Measurements from ENCODE around the gene XXYLT1. TPM values are rescaled to one million over a fixed set of nuclear protein-coding genes. Genes with fewer than 3 reads are reported as not detected.

The XXYLT1 gene
- total RNA-seq, 1 experiment from 2014 or later: 53.9 TPM

GRCh38 chr3:195198426-195199346 lies 72.3 kb downstream of the XXYLT1 start:
- H3K4me3 ChIP-seq (ENCODE audit: low read depth, low read length, poor library complexity, severe bottlenecking): no peak overlapping the region
- intact Hi-C loops (cut with micrococcal nuclease; ENCODE audit: unreplicated experiment): no loop called here
- ChIA-PET CTCF (no interaction called here), POLR2A (ENCODE audit: low non-redundant PET) (no interaction called here)
- peaks cover 60% of the 10 kb centered on the region for H3K4me1 ChIP-seq (ENCODE audit: insufficient read depth, low read length, poor library complexity, severe bottlenecking)
- H3K36me3 ChIP-seq (ENCODE audit: insufficient read depth, low read length, poor library complexity, severe bottlenecking): no peaks in the 10 kb centered on the region
- no peak for DNase-seq (ENCODE audit: low spot score)
- H3K9me3 ChIP-seq (ENCODE audit: low read depth, low read length, poor library complexity, severe bottlenecking): no peaks in the 10 kb centered on the region
- no TSS peak for BruUV-seq (replicated peaks)
- H3K27me3 ChIP-seq (replicated peaks; ENCODE audit: insufficient read depth, low read depth, low read length, poor library complexity): no peaks in the 10 kb centered on the region
- no peak for TF ChIP-seq CTCF (conservative IDR thresholded peaks at IDR 0.05; ENCODE audit: low read depth, low read length)
- no peak for TF ChIP-seq EZH2 (IDR thresholded peaks at IDR 0.05; ENCODE audit: borderline replicate concordance, low read depth, low read length, poor library complexity, severe bottlenecking)
- H3K27ac ChIP-seq (ENCODE audit: low read depth, low read length, poor library complexity, severe bottlenecking): peak overlapping the region; percentile 73

GRCh38 chr3:195197765-195198425 lies 73.1 kb downstream of the XXYLT1 start:
- Histone ChIP-seq H3K36me3 (ENCODE audit: insufficient read depth, low read length, poor library complexity, severe bottlenecking) (no peaks in the 10 kb centered on the region), H3K9me3 (ENCODE audit: low read depth, low read length, poor library complexity, severe bottlenecking) (no peaks in the 10 kb centered on the region), H3K4me3 (ENCODE audit: low read depth, low read length, poor library complexity, severe bottlenecking) (no peak overlapping the region), H3K27ac (ENCODE audit: low read depth, low read length, poor library complexity, severe bottlenecking) (peak overlapping the region; percentile 73), H3K4me1 (ENCODE audit: insufficient read depth, low read length, poor library complexity, severe bottlenecking) (peaks cover 56% of the 10 kb centered on the region), H3K27me3 (replicated peaks; ENCODE audit: insufficient read depth, low read depth, low read length, poor library complexity) (no peaks in the 10 kb centered on the region)
- peak; percentile 84 for DNase-seq (ENCODE audit: low spot score)
- POLR2A ChIA-PET (ENCODE audit: low non-redundant PET): interaction anchor here (1.2 kb wide), 1 partner anchor 58 kb away, joined by 13 read pairs; no protein-coding TSS in a partner anchor
- CTCF ChIA-PET: no interaction called here
- BruUV-seq (replicated peaks): no TSS peak
- intact Hi-C loops (cut with micrococcal nuclease; ENCODE audit: unreplicated experiment): no loop called here
- TF ChIP-seq CTCF (conservative IDR thresholded peaks at IDR 0.05; ENCODE audit: low read depth, low read length): no peak
- TF ChIP-seq EZH2 (IDR thresholded peaks at IDR 0.05; ENCODE audit: borderline replicate concordance, low read depth, low read length, poor library complexity, severe bottlenecking): no peak

- Histone ChIP-seq H3K4me1 (ENCODE audit: insufficient read depth, low read length, poor library complexity, severe bottlenecking) (peaks cover 54% of the 10 kb centered on the region), H3K4me3 (ENCODE audit: low read depth, low read length, poor library complexity, severe bottlenecking) (no peak overlapping the region), H3K27ac (ENCODE audit: low read depth, low read length, poor library complexity, severe bottlenecking) (peak overlapping the region; percentile 77), H3K9me3 (ENCODE audit: low read depth, low read length, poor library complexity, severe bottlenecking) (peaks cover 12% of the 10 kb centered on the region), H3K36me3 (ENCODE audit: insufficient read depth, low read length, poor library complexity, severe bottlenecking) (no peaks in the 10 kb centered on the region), H3K27me3 (replicated peaks; ENCODE audit: insufficient read depth, low read depth, low read length, poor library complexity) (no peaks in the 10 kb centered on the region)
- CTCF ChIA-PET: interaction anchor here (0.6 kb wide), 1 partner anchor 10 kb away, joined by 6 read pairs; no protein-coding TSS in a partner anchor
- no TSS peak for BruUV-seq (replicated peaks)
- no peak for DNase-seq (ENCODE audit: low spot score)
- no peak for TF ChIP-seq EZH2 (IDR thresholded peaks at IDR 0.05; ENCODE audit: borderline replicate concordance, low read depth, low read length, poor library complexity, severe bottlenecking)
- TF ChIP-seq CTCF (conservative IDR thresholded peaks at IDR 0.05; ENCODE audit: low read depth, low read length): no peak
- intact Hi-C loops (cut with micrococcal nuclease; ENCODE audit: unreplicated experiment): no loop called here
- POLR2A ChIA-PET (ENCODE audit: low non-redundant PET): no interaction called here
Observed at GRCh38 chr3:195196266-195196665, 74.7 kb downstream of the XXYLT1 start.
